HEK293T (cell line): ENCODE data around the gene OR2T34.
"Not testable (repeated sequence)": the region's sequence is repeated elsewhere in the genome, so short reads cannot be mapped to it uniquely, and the experiment has no call there.

Source experiments
- CTCF ChIA-PET: fragments of 350-600 bp; formaldehyde crosslinking; extraction: SDS; loops from one replicate; lab custom pipeline; 2021; ENCODE audit warnings: antibody characterized with exemption, inconsistent platforms; lab: Yijun Ruan, JAX
- POLR2A ChIA-PET: fragments of 350-600 bp; formaldehyde crosslinking; extraction: SDS; loops from one replicate; lab custom pipeline; 2020; ENCODE audit warnings: antibody characterized with exemption, inconsistent platforms; lab: Yijun Ruan, JAX
- DNase-seq: peaks from one replicate; pipeline ENCODE4 v3.0.0; 2012; ENCODE audit warnings: mixed read lengths; ENCODE audit errors: extremely low spot score
- ARNT ChIP-seq: fragments of 450-650 bp; IDR thresholded peaks from 2 replicates; pipeline ENCODE4 v1.6.1; 2017; ENCODE audit warnings: mild to moderate bottlenecking
- BHLHE40 ChIP-seq: fragments of 450-650 bp; IDR thresholded peaks from 2 replicates; pipeline ENCODE4 v1.6.1; 2016; ENCODE audit warnings: mild to moderate bottlenecking, moderate library complexity, borderline replicate concordance
- CTBP1 ChIP-seq: fragments of 450-650 bp; IDR thresholded peaks from 2 replicates; pipeline ENCODE4 v1.6.1; 2016; ENCODE audit warnings: borderline replicate concordance
- ELF4 ChIP-seq: fragments of 450-650 bp; IDR thresholded peaks from 2 replicates; pipeline ENCODE4 v1.6.1; 2017; ENCODE audit warnings: antibody characterized with exemption
- FOXA1 ChIP-seq: fragments of 450-650 bp; IDR thresholded peaks from 2 replicates; pipeline ENCODE4 v1.6.1; 2016; ENCODE audit warnings: mild to moderate bottlenecking
- FOXK2 ChIP-seq: fragments of 450-650 bp; IDR thresholded peaks from 2 replicates; pipeline ENCODE4 v1.6.1; 2016; ENCODE audit warnings: mild to moderate bottlenecking
- FOXM1 ChIP-seq: fragments of 450-650 bp; IDR thresholded peaks from 2 replicates; pipeline ENCODE4 v1.6.1; 2017; ENCODE audit warnings: mild to moderate bottlenecking, borderline replicate concordance
- HDGF ChIP-seq: fragments of 450-650 bp; IDR thresholded peaks from 2 replicates; pipeline ENCODE4 v1.6.1; 2017; ENCODE audit warnings: antibody characterized with exemption, borderline replicate concordance
- L3MBTL2 ChIP-seq: fragments of 450-650 bp; conservative IDR thresholded peaks from 2 replicates; pipeline ENCODE4 v1.6.1; 2016; ENCODE audit warnings: mild to moderate bottlenecking
- LEF1 ChIP-seq: fragments of 450-650 bp; IDR thresholded peaks from 2 replicates; pipeline ENCODE4 v1.6.1; 2017; ENCODE audit warnings: mild to moderate bottlenecking, borderline replicate concordance
- NFRKB ChIP-seq: fragments of 450-650 bp; IDR thresholded peaks from 2 replicates; pipeline ENCODE4 v1.6.1; 2016; ENCODE audit warnings: mild to moderate bottlenecking, moderate library complexity
- PKNOX1 ChIP-seq: fragments of 450-650 bp; IDR thresholded peaks from 2 replicates; pipeline ENCODE4 v1.6.1; 2016
- SP1 ChIP-seq: fragments of 450-650 bp; IDR thresholded peaks from 2 replicates; pipeline ENCODE4 v1.6.1; 2017
- SUZ12 ChIP-seq: fragments of 450-650 bp; IDR thresholded peaks from 2 replicates; pipeline ENCODE4 v1.6.1; 2016; ENCODE audit warnings: mild to moderate bottlenecking
- TARDBP ChIP-seq: fragments of 450-650 bp; IDR thresholded peaks from 2 replicates; pipeline ENCODE4 v1.6.1; 2016
- ZNF384 ChIP-seq: fragments of 450-650 bp; IDR thresholded peaks from 2 replicates; pipeline ENCODE4 v1.6.1; 2016

Gene OR2T34, protein sequence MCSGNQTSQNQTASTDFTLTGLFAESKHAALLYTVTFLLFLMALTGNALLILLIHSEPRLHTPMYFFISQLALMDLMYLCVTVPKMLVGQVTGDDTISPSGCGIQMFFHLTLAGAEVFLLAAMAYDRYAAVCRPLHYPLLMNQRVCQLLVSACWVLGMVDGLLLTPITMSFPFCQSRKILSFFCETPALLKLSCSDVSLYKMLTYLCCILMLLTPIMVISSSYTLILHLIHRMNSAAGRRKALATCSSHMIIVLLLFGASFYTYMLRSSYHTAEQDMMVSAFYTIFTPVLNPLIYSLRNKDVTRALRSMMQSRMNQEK

DNA sequence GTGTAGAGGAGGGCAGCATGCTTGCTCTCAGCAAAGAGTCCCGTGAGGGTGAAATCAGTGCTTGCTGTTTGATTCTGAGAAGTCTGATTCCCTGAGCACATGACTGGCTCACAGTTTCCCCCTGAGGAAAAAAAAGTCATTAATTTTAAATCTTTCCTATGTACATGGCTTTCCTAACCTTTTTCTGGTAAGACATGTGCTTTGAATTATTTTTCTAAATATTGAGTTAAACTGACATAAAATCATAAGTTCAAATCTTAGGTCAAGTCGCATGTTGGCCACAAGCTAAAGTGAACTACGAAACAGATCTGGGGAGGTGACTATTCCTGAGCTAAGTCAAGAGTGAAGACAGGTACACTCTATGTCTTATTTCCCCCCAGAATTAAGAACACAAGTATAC, at the start of gene OR2T34:
Gene OR2T34, minus strand, starts transcription at position 101 of the 400 bp plus-strand sequence. Its CDS starts 0 bp downstream, at position 101.
- CTCF ChIA-PET, DNase-seq, POLR2A ChIA-PET: not testable (repeated sequence)

DNA sequence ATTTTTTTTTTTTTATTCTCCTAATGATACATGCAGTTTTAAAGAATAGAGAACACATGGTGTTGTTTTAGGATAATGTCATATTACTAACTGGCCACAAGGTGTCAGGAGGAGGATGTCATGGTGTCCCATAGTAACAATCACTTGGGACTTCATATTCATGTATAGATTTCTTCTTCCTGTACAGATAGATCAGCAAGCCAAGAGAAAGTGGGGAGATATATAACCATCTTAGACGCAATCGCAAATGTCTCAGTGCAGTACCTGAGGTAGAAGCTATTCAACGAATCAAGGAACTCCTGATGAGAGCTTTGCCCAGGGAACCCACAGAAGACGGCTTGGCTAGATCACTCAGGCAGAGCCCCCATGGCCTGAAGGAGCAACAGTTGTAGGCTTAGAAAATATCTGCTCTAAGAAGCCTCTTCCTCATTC, 48.0 kb upstream of the OR2T34 start:
- ChIA-PET CTCF (interaction anchor here (0.9 kb wide), 1 partner anchor 184 kb away, joined by 7 read pairs; no protein-coding TSS in a partner anchor), POLR2A (no interaction called here)
- peak; percentile 16 for DNase-seq
- no peak for TF ChIP-seq NFRKB
- TF ChIP-seq TARDBP, result no peak
- no peak for TF ChIP-seq ELF4
- no peak for TF ChIP-seq FOXA1
- no peak for TF ChIP-seq HDGF
- no peak for TF ChIP-seq LEF1
- TF ChIP-seq FOXM1, result no peak

DNA sequence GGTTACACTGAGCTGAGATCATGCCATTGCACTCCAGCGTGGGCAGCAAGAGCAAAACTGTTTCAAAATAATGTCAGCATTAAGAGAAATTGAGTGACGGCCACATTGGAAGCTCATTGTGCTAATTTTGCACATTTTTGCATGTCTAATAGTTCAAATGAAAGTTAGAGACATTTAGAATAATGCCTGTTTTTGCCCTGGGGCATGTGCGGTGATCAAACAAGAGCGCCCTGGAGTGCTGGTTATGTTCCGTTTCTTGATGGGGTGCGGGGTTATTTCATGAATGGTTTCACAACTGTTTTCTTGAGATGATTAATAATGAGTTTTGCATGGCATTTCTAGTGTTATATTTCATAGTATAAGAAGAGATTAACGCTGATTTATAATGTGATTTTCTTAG, 47.2 kb upstream of the OR2T34 start:
- CTCF ChIA-PET, result interaction anchor here (0.9 kb wide), 1 partner anchor 185 kb away, joined by 7 read pairs; no protein-coding TSS in a partner anchor
- no peak for DNase-seq
- POLR2A ChIA-PET, result no interaction called here
- no peak for TF ChIP-seq ELF4
- TF ChIP-seq HDGF, result no peak
- TF ChIP-seq CTBP1, result no peak
- TF ChIP-seq SUZ12, result no peak
- no peak for TF ChIP-seq L3MBTL2

DNA sequence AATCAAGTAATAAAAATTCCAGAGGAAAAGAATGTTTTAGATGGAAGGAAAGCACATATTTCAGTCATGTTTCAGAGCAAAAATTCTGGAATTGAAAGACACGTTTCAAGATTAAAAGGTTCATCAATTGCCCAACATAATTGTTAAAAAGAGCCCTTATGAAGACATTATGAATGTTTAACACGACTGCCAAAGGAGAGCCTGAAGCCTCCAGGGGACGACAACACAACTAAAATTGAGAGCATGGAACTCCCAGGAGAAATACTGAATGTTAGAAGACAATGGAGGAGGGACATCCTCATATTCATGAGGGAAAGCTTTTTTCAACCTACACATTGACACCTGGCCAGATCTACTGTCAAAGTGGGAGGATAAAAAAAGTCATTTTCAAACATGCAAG, 44.3 kb upstream of the OR2T34 start:
- TF ChIP-seq HDGF (no peak), LEF1 (no peak), BHLHE40 (no peak), ELF4 (no peak), L3MBTL2 (no peak), TARDBP (no peak), SUZ12 (no peak), PKNOX1 (no peak), ZNF384 (no peak), ARNT (no peak), CTBP1 (no peak), FOXA1 (no peak), FOXM1 (no peak), SP1 (no peak), FOXK2 (no peak), NFRKB (no peak)
- peak; percentile 16 for DNase-seq
- ChIA-PET POLR2A (no interaction called here), CTCF (no interaction called here)

DNA sequence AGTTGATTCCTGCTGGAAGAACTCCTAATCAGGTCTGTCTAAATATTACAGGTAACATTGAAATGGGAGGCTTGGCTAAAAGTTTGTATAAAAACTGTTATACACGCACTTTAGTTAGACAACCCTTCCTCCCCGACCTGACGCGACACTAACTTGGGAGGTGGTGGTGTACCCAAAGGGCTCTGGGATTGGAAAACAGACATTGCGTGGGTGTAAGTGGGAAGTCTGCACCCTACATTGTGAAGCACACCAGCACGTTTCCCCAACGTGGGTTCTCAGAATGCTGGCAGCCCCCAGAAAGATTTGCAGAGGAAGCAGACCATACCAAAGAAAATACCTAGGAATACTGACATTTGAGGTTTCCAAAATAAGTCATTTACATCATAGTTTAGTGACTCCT, 43.6 kb upstream of the OR2T34 start:
- TF ChIP-seq L3MBTL2 (no peak), ARNT (no peak), PKNOX1 (no peak), ZNF384 (no peak), FOXK2 (no peak), ELF4 (no peak), BHLHE40 (no peak), TARDBP (no peak), FOXA1 (no peak), LEF1 (no peak), SP1 (no peak), NFRKB (no peak)
- ChIA-PET CTCF (no interaction called here), POLR2A (no interaction called here)
- DNase-seq, result no peak

DNA sequence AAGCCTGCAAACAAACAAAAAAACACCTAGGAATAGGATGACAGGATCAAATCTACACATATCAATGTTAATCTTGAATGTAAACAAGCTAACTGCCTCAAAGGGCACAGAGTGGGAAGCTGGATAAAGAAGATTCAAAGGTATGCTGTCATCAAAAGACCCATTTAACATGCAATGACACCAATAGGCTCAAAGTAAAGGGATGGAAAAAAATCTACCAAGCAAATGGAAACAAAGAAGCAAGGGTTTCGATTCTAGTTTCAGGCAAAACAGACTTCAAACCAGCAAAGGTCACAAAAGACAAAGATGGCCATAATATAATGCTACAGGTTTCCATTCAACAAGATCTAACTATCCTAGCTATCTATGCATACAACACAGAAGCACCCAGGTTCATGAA, 39.2 kb upstream of the OR2T34 start:
- POLR2A ChIA-PET, result no interaction called here
- DNase-seq, result no peak
- no peak for TF ChIP-seq TARDBP
- TF ChIP-seq ELF4, result no peak
- no peak for TF ChIP-seq HDGF
- no peak for TF ChIP-seq LEF1
- no peak for TF ChIP-seq FOXK2
- no peak for TF ChIP-seq NFRKB
- TF ChIP-seq PKNOX1, result no peak

DNA sequence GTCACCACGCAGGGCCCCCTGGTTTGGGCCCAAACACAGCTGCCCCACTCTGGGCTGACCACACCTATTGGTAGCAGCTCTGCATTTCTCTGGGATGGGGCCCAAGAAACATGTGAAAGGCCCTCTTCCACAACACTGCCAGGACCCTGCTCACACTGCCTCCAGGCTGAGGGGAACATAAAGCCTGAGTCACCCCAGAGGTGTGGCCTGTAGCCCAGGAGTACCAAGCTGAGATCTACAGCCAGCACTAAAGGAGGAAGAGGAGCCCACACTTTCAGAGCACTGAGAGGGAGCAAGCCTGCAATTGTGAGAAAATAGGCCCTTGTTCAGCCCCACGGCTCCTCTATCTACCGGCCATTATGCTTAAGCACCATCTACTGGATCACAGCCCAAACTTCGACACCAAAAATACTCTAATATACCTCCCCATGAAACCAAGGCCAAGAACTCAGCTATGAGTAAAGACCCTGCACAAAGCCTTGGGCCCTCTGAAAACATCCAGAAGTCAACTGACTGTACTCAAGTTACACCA, 37.4 kb upstream of the OR2T34 start:
- CTCF ChIA-PET, result no interaction called here
- POLR2A ChIA-PET, result no interaction called here
- DNase-seq, result no peak
- TF ChIP-seq BHLHE40, result no peak
- TF ChIP-seq NFRKB, result no peak
- TF ChIP-seq SUZ12, result no peak
- TF ChIP-seq ELF4, result no peak
- no peak for TF ChIP-seq ZNF384
- TF ChIP-seq CTBP1, result no peak
- no peak for TF ChIP-seq LEF1
- TF ChIP-seq PKNOX1, result no peak
- no peak for TF ChIP-seq FOXM1
- TF ChIP-seq TARDBP, result no peak
- TF ChIP-seq SP1, result no peak
- TF ChIP-seq ARNT, result no peak
- TF ChIP-seq FOXA1, result no peak
- TF ChIP-seq HDGF, result no peak
- TF ChIP-seq FOXK2, result no peak
- TF ChIP-seq L3MBTL2, result no peak

More for the DNA sequence above, 39.2 kb upstream of the OR2T34 start:
- CTCF ChIA-PET, result no interaction called here
